NB4 (cell line): ENCODE measurements around the gene CNGA1.

Experiments
- DNase-seq: peaks from one replicate; pipeline ENCODE4 v3.0.0; 2010; ENCODE audit warnings: low read depth
- H3K4me3 ChIP-seq: one replicate; pipeline ENCODE4 v1.5.1; 2011; ENCODE audit warnings: mild to moderate bottlenecking, low read depth, low read length, moderate library complexity
- MAX ChIP-seq: IDR thresholded peaks from 2 replicates; pipeline ENCODE4 v1.6.1; 2011; ENCODE audit warnings: low read depth, low read length
- MYC ChIP-seq: IDR thresholded peaks from 2 replicates; pipeline ENCODE4 v1.6.1; 2011; ENCODE audit warnings: low read depth, low read length
- POLR2A ChIP-seq: IDR thresholded peaks from 2 replicates; pipeline ENCODE4 v1.6.1; 2011; ENCODE audit warnings: mild to moderate bottlenecking; ENCODE audit not compliant: insufficient read length; ENCODE audit errors: extremely low read depth
- TF ChIP-seq, protein P1 (sequence below): IDR thresholded peaks from one replicate; pipeline ENCODE4 v1.5.1; 2012; ENCODE audit warnings: low read depth, low read length

Gene CNGA1

DNA sequence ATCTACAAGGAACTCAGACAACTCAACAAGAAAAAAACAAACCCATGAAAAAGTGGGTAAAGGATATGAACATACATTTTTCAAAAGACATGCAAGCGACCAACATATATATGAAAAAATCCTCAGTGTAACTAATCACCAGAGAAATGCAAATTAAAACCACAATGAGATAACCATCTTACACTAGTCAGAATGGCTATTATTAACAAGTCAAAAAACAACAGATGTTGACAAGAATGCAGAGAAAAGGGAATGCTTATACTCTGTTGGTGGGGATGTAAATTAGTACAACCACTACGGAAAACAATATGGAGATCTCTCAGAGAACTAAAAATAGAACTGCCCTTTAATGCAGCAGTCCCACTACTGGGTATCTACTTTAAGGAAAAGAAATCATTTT lies 12.2 kb upstream of the CNGA1 start:
- no peak for DNase-seq
- H3K4me3 ChIP-seq: no peak overlapping the region
- TF ChIP-seq, protein P1, sequence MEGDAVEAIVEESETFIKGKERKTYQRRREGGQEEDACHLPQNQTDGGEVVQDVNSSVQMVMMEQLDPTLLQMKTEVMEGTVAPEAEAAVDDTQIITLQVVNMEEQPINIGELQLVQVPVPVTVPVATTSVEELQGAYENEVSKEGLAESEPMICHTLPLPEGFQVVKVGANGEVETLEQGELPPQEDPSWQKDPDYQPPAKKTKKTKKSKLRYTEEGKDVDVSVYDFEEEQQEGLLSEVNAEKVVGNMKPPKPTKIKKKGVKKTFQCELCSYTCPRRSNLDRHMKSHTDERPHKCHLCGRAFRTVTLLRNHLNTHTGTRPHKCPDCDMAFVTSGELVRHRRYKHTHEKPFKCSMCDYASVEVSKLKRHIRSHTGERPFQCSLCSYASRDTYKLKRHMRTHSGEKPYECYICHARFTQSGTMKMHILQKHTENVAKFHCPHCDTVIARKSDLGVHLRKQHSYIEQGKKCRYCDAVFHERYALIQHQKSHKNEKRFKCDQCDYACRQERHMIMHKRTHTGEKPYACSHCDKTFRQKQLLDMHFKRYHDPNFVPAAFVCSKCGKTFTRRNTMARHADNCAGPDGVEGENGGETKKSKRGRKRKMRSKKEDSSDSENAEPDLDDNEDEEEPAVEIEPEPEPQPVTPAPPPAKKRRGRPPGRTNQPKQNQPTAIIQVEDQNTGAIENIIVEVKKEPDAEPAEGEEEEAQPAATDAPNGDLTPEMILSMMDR: no peak
- TF ChIP-seq MAX (no peak), POLR2A (no peak), MYC (no peak)

DNA sequence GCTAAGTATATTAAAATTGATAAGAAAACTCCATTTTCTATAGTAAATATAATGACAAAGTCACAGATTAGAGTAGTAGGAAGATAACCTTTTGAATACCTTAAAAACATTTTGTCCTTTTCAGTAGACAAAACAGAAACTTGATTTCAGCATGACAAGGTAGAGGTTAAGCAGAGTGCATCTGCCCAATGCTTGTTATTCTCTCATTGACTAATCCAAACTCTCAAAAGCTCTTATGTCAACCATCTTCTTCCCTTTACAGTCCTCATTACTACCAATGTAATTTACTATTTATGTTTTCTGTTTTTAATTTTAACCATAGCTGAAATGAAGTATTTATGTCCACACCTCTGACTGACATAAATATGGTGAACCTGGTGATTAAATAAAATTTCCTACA lies 11.2 kb upstream of the CNGA1 start:
- H3K4me3 ChIP-seq: no peak overlapping the region
- DNase-seq: no peak
- no peak for TF ChIP-seq MAX
- TF ChIP-seq MYC: no peak
- TF ChIP-seq, protein P1: no peak
- no peak for TF ChIP-seq POLR2A

- no peak for DNase-seq
- TF ChIP-seq MYC (no peak), MAX (no peak), POLR2A (no peak)
- TF ChIP-seq, protein P1: no peak
- H3K4me3 ChIP-seq: no peak overlapping the region
Observed at GRCh38 chr4:48025005-48025404, 8.5 kb upstream of the CNGA1 start.

- no peak for TF ChIP-seq MYC
- no peak for TF ChIP-seq POLR2A
- no peak for TF ChIP-seq MAX
- no peak for DNase-seq
- no peak overlapping the region for H3K4me3 ChIP-seq
Observed at GRCh38 chr4:48024522-48024921, 8.0 kb upstream of the CNGA1 start.

DNA sequence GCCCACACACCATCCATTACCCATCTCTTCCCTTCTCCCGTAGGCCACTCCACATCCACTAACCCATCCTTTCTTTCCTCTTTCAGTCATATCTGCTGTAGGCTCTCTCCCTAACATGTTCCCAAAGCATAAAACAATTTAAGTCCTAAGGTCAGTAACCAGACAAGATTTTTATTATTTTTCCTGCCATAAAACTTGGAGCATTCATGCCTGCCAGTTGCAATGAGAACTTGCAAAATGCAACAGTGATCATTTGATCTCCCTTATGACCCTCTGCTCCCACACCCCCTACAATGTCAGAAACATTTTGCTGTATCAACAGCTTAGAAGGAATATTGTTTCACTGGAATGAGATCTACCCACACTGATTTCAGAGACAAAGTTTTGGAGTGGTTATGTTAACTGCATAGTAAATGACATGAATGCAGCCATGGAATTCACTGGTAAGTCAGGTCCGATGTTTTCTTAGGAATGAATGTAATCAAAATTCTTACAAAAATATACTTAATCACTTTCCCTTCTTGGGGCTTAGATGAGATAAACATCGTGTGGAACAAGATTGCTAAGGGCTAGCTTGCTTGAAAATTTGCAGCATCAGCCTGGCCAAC lies 5.8 kb upstream of the CNGA1 start:
- H3K4me3 ChIP-seq: no peak overlapping the region
- TF ChIP-seq POLR2A: no peak
- no peak for TF ChIP-seq MAX
- no peak for TF ChIP-seq MYC
- TF ChIP-seq, protein P1: no peak
- no peak for DNase-seq

- no peak overlapping the region for H3K4me3 ChIP-seq
- no peak for DNase-seq
- TF ChIP-seq, protein P1: no peak
- TF ChIP-seq MAX (no peak), MYC (no peak), POLR2A (no peak)
Observed at GRCh38 chr4:48021100-48021499, 4.6 kb upstream of the CNGA1 start.
